GM12872 (cell line): ENCODE results near the gene FKBP6.

ENCODE experiments used
- TF ChIP-seq, protein P1 (sequence below): IDR thresholded peaks from 3 replicates; pipeline ENCODE4 v1.5.1; 2011; ENCODE audit warnings: low read depth, mild to moderate bottlenecking, low read length, moderate library complexity; ENCODE audit not compliant: insufficient read depth

The FKBP6 gene

DNA sequence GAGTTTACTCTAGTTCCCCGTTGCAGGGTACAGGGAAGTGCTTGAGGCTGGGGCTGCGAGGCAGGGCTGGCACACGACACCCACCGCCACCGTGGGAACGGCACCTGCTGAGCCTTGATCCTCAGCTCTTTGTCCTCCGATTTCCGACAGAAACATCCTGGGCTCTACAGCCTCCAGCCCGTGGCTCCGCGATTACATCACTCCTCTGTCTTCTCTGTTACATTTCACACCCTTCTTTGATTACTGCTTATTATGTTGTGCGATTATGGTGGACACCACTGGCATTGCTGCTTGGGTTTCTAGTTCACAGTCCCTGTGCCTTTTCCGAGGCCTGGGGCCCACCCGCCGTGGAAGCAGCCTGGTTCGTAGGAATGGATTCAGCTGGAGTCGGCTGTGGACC is 26.9 kb downstream of the FKBP6 start:
- TF ChIP-seq, protein P1, sequence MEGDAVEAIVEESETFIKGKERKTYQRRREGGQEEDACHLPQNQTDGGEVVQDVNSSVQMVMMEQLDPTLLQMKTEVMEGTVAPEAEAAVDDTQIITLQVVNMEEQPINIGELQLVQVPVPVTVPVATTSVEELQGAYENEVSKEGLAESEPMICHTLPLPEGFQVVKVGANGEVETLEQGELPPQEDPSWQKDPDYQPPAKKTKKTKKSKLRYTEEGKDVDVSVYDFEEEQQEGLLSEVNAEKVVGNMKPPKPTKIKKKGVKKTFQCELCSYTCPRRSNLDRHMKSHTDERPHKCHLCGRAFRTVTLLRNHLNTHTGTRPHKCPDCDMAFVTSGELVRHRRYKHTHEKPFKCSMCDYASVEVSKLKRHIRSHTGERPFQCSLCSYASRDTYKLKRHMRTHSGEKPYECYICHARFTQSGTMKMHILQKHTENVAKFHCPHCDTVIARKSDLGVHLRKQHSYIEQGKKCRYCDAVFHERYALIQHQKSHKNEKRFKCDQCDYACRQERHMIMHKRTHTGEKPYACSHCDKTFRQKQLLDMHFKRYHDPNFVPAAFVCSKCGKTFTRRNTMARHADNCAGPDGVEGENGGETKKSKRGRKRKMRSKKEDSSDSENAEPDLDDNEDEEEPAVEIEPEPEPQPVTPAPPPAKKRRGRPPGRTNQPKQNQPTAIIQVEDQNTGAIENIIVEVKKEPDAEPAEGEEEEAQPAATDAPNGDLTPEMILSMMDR = no peak

DNA sequence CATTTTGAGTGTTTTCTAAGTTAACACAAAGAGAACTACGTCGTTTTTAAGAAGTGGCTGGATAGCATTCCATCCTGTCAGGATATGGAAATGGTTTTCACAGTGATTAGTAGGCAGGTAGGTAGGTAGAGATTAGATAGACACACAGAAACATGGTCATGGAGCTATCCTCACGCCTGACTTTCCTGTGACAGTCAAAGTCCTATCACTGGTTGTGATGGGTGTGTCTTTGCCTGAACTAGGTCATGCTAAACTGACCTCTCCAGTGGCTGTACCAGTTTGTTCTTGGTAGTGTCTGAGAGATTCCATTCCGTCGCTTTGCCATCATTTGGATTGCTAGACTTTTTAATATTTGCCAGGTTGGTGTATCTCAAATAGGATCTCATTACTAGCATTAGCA is 28.2 kb downstream of the FKBP6 start:
- TF ChIP-seq, protein P1 = no peak

DNA sequence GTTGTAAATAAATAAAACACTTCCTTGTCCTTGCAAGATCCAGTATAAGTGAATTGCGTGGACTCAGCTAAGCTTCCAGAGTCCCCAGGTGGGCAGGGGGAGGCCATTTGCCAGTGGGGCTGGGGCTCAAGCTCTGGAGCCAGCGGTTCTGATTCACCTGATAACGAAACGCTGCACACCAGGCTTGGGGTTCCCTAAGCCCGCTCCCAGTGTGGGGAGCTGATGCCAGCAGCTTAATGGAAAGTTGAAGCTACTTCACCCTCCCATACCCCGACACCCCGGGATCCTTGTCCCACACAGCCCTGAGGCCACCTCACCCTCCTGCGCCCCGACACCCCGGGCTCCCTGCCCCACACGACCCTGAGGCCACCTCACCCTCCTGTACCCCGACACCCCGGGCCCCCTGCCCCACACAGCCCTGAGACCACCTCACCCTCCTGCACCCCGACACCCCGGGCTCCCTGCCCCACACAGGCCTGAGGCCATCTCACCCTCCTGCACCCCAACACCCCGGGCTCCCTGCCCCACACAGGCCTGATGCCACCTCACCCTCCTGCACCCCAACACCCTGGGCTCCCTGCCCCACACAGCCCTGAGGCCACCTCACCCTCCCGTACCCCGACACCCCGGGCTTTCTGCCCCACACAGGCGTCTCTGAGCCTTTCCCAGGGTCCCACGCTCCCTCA is 30.8 kb downstream of the FKBP6 start:
- TF ChIP-seq, protein P1 = no peak

- TF ChIP-seq, protein P1 = no peak
These were observed 31.3 kb downstream of the FKBP6 start for GRCh38 chr7:73359306-73359705.

DNA sequence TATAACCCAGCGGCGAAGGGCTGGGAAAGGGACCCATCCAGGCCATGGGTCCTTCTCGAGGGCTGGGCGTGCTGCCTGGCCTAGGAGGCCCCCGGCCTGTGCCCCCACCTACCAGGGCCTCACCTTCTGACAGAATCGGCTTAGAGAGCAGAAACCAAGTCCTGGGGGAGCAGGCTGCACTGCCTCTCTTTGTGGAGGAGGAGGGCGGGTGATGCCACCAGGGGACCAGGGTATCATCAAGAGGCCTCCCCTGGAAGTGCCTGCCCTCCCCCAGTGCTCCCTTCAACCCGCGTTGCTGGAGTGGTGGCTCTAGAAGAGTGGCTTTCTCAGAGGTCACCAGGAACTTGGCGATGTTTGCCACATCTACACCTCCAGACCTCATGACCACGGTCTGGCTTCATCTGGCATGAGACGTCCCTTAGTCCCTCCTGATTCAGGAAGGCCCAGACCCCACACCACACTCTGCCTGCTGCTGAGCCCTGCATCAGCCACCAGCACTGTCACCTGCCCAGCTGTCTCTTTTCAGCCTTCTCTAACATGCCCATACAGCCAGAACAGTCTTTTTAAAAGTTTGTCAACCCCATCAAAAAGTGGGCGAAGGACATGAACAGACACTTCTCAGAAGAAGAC is 31.9 kb downstream of the FKBP6 start:
- TF ChIP-seq, protein P1 = no peak

- TF ChIP-seq, protein P1 = no peak
These were observed 35.5 kb downstream of the FKBP6 start for GRCh38 chr7:73363225-73364005.

GRCh38 chr7:73364006-73364728 is 36.2 kb downstream of the FKBP6 start:
- TF ChIP-seq, protein P1 = no peak
